NT2/D1 (cell line): Measurements from ENCODE around the gene RNU6-9.

Source experiments
- SUZ12 ChIP-seq: IDR thresholded peaks from 2 replicates; pipeline ENCODE4 v1.6.1; 2011; ENCODE audit not compliant: insufficient read length, insufficient read depth; ENCODE audit errors: extremely low read depth
- YY1 ChIP-seq: IDR thresholded peaks from 2 replicates; pipeline ENCODE4 v1.6.1; 2011; ENCODE audit not compliant: insufficient read length, insufficient read depth

- TF ChIP-seq YY1: no peak
- no peak for TF ChIP-seq SUZ12
Observed at GRCh38 chr19:868458-869244, 24.6 kb upstream of the RNU6-9 start.
